ENCODE data around the gene PIK3AP1. TPM values are rescaled to one million over a fixed set of nuclear protein-coding genes. Genes with fewer than 3 reads are reported as not detected.

The PIK3AP1 gene
- total RNA-seq, 1 experiment from 2014 or later: 1.7 TPM

DNA sequence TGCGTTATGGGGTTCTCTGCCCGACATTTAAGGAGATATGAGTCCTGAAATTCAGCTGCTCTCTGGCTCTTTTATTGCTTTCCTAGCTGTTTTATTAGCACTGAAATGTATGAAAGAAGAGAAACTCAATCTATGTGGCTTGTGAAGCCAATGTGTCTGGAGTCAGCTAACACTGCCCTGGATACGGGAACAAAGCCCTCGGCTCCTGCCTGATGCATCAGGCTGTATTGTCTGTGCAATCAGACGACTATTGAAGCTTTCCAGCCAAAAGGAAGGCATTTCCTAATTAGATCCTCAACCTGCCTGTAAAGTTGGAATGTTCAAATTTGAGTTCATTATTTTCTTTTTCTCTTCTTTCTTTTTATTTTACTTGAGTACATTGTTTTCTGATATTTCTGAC is 111.5 kb downstream of the PIK3AP1 start:
- Histone ChIP-seq H3K23ac (ENCODE audit: insufficient read length, low read depth, low read length) (no peak overlapping the region), H3K9me3 (ENCODE audit: control insufficient read depth, low read depth, low read length) (no peaks in the 10 kb centered on the region), H3K9ac (ENCODE audit: extremely low read depth, insufficient read length, low read length) (no peak overlapping the region), H2BK20ac (ENCODE audit: low read depth, low read length, poor library complexity, severe bottlenecking) (no peak overlapping the region), H3K4ac (ENCODE audit: low read depth, low read length) (no peak overlapping the region), H2BK12ac (ENCODE audit: insufficient read length, low read depth, low read length) (no peak overlapping the region), H2BK15ac (ENCODE audit: low read depth, low read length) (no peak overlapping the region), H3K56ac (ENCODE audit: insufficient read length, low read depth, low read length) (no peak overlapping the region), H4K20me1 (ENCODE audit: control insufficient read depth, insufficient read depth, insufficient read length) (no peaks in the 10 kb centered on the region), H3K79me1 (ENCODE audit: insufficient read depth, low read depth, low read length, poor library complexity, severe bottlenecking) (no peaks in the 10 kb centered on the region), H3K18ac (ENCODE audit: insufficient read length, low read depth, low read length) (no peak overlapping the region), H4K5ac (ENCODE audit: insufficient read length, low read depth, low read length) (no peak overlapping the region), H3K27ac (ENCODE audit: insufficient read length, low read depth, low read length) (no peak overlapping the region), H3K23me2 (ENCODE audit: insufficient read length, low read depth, low read length, poor library complexity, severe bottlenecking) (no peaks in the 10 kb centered on the region), H4K8ac (replicated peaks; ENCODE audit: insufficient read length, low read depth, low read length) (no peak overlapping the region), H3K4me1 (ENCODE audit: insufficient read depth, low read length) (no peaks in the 10 kb centered on the region), H3T11ph (ENCODE audit: low read length) (no peak overlapping the region), H3K14ac (ENCODE audit: insufficient read depth, low read length) (no peak overlapping the region), H3K4me2 (ENCODE audit: insufficient read depth, insufficient read length, low read length) (no peak overlapping the region), H2BK120ac (ENCODE audit: low read depth, low read length, poor library complexity, severe bottlenecking) (no peak overlapping the region), H4K91ac (ENCODE audit: insufficient read length, low read depth, low read length) (no peak overlapping the region), H2AFZ (ENCODE audit: low read length) (no peak overlapping the region), H2AK5ac (ENCODE audit: insufficient read length, low read length) (no peak overlapping the region), H3K27me3 (ENCODE audit: insufficient read depth, low read length) (no peaks in the 10 kb centered on the region), H3K79me2 (ENCODE audit: insufficient read depth, low read length) (no peaks in the 10 kb centered on the region), H2BK5ac (ENCODE audit: insufficient read length, low read length) (no peak overlapping the region)
- no peaks in the 10 kb centered on the region for H3K9me3 Mint-ChIP-seq
- DNase-seq: no peak
- H3K27ac Mint-ChIP-seq: no peak overlapping the region
- H3K36me3 Mint-ChIP-seq (ENCODE audit: insufficient read depth in 1 of 3, low read depth in 3 of 3): no peaks in the 10 kb centered on the region
- peaks cover 10 to 15% of the 10 kb centered on the region in 2 experiments for H3K4me1 Mint-ChIP-seq
- no peak overlapping the region for H3K4me3 Mint-ChIP-seq
- no peaks in the 10 kb centered on the region for H3K27me3 Mint-ChIP-seq (ENCODE audit: low read depth)
- TF ChIP-seq, protein P1, sequence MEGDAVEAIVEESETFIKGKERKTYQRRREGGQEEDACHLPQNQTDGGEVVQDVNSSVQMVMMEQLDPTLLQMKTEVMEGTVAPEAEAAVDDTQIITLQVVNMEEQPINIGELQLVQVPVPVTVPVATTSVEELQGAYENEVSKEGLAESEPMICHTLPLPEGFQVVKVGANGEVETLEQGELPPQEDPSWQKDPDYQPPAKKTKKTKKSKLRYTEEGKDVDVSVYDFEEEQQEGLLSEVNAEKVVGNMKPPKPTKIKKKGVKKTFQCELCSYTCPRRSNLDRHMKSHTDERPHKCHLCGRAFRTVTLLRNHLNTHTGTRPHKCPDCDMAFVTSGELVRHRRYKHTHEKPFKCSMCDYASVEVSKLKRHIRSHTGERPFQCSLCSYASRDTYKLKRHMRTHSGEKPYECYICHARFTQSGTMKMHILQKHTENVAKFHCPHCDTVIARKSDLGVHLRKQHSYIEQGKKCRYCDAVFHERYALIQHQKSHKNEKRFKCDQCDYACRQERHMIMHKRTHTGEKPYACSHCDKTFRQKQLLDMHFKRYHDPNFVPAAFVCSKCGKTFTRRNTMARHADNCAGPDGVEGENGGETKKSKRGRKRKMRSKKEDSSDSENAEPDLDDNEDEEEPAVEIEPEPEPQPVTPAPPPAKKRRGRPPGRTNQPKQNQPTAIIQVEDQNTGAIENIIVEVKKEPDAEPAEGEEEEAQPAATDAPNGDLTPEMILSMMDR (conservative IDR thresholded peaks at IDR 0.05): no peak
- no CpG with 5 or more reads among the region's 5 CpGs for whole genome bisulfite sequencing (ENCODE audit: extremely low coverage, insufficient read length, low lambda C conversion rate)

Data from H9 (cell line).